GM11168 (cell line): ENCODE results near the gene NOC2L.

Experiments
- in situ Hi-C: fragments of 300-500 bp; cut with MboI; formaldehyde crosslinking; loops from one replicate; pipeline ENCODE4 v1.12.0; 2022; ENCODE audit warnings: low sequenced_read_pairs; ENCODE audit not compliant: unreplicated experiment

The NOC2L gene

DNA sequence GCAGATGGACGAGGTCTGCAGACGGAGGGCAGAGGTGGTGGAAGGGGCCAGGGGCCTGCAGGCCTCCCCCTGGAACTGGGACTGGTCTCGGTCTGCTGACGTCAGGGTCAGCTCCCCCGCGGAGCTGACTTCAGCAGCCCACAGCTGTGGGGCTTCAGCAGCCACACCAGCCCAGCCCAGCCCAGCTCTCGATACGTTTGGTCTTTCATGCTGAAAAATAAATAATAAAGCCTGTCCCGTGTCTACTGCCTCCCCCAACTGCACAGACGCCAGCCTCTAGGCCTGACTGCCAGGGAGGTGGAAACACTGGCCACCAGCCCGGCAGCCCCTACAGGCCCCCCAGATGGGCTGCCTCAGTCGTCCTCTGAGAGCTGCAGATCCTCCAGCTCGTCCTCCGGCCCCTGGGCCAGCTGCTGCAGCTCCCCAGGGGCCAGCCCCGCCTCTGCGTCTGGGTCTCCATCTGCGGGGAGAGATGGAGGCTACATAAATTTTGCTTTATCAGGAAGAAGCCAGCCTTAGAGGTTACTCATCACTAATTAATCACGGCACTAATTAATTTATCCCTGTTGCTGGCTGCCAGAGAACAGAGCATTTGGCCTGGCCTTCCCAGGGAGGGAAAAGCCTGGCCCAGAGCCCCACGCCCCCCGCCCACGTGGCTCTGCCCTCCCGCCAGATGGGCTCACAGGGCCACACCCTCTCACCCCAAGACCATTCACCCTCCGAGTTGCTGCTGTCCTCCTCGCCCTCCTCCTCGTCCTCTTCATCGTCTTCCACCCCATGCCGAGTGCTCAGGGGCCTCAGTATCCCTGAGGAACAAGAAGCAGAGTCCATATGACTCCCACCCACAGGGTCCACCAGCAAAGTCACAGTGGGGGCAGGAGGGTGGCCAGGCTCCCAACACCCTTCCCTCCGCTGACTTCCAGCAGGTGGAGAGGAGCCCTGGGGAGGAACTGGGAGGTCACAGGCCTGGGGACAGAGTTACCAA lies 14.4 kb downstream of the NOC2L start:
- in situ Hi-C loops, result no loop called here

- in situ Hi-C loops, result no loop called here
Observed at GRCh38 chr1:943545-944340, 15.3 kb downstream of the NOC2L start.

- in situ Hi-C loops, result no loop called here
Observed at GRCh38 chr1:942864-943533, 16.1 kb downstream of the NOC2L start.

- in situ Hi-C loops, result no loop called here
Observed at GRCh38 chr1:942411-942821, 16.6 kb downstream of the NOC2L start.

DNA sequence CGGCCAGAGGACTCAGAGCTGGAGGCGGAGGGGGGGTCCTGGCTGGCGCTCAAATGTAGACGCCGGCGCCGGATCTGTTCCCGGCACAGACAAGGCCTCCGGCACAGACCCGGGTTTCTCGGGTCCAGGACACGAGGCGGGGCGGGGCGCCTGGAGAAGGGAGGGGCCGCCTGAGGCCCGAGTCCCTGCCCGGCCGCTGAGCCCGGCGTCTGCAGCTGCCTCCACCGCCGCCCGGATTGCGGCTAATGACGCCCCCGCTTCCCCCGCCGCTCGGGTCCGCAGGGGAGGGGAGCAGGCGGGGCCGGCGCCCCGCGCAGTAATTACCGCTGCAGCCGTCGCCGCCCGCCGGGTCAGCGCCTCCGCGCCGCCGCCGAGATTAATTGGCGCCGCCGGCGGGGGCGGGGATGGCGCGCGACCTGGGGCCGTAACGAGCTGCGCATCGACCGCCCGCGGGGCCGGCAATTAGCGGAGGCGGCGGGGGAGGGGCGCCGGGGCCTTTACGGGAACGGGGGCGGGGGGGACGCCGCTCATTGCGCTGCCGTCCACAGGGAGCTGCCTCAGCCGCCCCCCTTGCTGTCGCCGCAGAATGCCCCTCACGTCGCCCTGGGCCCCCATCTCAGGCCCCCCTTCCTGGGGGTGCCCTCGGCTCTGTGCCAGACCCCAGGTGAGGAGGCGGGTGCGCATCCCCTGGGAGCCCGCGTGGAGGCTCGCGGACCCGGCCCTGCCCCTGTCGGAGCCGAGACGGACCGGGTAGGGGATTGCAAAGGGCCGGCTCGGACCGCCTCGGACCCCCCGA lies 17.3 kb downstream of the NOC2L start:
- in situ Hi-C loops, result no loop called here

DNA sequence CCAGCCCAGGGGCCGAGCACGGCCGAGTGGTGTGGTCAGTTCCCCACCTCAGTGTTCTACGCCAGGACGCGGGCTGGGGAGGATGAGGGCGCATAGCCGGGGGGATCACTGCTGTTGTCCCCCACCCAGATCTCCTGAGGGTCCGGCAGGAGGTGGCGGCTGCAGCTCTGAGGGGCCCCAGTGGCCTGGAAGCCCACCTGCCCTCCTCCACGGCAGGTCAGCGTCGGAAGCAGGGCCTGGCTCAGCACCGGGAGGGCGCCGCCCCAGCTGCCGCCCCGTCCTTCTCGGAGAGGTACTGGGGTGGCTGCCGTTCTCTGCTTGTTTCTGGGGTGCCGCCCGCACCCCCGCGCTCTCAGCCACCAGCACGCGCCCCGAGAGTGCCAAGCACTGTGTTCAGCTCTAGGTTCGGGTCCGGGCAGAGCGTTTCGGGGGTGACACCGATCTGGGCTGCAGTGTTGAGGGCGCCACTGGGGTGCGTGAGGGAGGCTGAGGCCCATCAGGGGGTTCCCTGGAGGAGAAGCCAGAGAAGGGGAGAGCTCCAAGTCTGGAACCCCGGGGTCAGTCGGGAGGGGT lies 18.0 kb downstream of the NOC2L start:
- in situ Hi-C loops, result no loop called here

DNA sequence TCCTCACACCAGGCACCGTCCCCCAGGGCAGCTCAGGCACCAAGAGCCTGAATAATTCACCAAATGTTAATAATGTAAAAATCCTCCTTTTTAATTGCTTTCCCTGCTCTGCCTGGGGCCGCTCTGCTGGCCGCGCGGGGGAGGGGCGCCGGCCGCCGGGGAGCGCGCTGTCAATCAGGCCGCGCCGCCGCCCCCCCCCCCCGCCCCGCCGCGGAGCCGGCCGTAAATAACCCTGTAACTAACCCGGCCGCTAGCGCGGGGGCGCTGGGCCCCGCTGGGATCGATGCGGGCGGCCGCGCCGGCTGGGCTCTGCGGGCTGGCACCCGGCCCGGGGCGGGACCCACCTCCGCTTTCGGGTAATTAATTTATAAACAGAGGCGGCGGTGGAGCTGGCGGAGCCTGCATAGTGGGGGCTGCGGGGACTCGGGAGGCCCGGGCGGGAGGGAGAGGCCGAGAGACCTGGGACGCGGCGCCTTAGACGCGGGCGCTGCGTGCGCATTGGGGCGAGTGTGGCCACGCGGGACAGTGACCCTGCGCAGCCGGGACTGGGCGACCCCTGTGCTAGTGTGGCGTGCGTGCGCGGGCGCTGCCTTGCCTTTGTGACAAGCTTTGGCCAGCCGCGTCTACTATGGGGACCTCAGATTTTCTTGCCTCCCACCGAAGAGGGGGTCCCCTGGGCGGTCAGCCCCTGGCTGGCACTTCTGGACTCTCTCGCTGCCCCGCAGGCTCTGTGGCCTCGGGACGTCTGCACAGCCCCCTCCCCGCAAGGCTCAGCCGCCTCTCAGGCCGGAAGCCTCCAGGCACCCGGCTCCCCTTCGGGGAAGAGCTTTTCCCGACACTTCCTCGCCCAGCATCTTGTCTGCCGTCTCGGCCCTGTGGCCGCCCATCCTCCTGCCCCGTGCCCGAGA lies 18.7 kb downstream of the NOC2L start:
- in situ Hi-C loops, result no loop called here

GRCh38 chr1:939511-940106 lies 19.4 kb downstream of the NOC2L start:
- in situ Hi-C loops, result no loop called here

- in situ Hi-C loops, result no loop called here
Observed at GRCh38 chr1:938711-939489, 20.2 kb downstream of the NOC2L start.

DNA sequence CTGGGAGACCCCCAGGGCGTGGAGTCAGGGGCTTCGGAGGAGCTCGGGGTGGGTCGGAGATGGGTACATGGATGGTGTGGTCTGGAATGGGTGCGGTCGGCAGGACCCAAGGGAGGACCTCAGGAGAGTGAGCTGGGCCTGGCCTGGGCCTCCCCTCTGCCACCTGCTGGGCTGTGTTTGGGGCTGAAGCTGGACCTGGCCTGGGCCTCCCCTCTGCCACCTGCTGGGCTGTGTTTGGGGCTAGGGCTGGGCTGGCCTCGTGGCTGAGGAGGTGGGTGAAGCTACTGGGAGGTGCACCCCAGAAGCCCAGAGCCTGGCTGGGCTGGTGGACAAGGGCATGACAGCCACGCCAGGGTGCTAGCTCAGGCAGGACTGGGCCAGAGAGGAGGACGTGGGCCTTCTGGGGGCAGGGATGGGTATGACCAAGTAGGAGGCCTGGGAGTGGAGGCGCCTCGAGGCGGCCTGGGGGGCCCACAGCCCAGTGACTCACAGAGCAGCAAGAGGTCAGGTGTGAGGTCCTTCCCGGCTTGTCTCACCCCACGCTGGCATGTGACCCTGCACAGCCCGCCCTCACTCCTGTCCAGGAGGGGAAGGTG lies 20.9 kb downstream of the NOC2L start:
- in situ Hi-C loops, result no loop called here

GRCh38 chr1:937521-937920 lies 21.5 kb downstream of the NOC2L start:
- in situ Hi-C loops, result no loop called here

DNA sequence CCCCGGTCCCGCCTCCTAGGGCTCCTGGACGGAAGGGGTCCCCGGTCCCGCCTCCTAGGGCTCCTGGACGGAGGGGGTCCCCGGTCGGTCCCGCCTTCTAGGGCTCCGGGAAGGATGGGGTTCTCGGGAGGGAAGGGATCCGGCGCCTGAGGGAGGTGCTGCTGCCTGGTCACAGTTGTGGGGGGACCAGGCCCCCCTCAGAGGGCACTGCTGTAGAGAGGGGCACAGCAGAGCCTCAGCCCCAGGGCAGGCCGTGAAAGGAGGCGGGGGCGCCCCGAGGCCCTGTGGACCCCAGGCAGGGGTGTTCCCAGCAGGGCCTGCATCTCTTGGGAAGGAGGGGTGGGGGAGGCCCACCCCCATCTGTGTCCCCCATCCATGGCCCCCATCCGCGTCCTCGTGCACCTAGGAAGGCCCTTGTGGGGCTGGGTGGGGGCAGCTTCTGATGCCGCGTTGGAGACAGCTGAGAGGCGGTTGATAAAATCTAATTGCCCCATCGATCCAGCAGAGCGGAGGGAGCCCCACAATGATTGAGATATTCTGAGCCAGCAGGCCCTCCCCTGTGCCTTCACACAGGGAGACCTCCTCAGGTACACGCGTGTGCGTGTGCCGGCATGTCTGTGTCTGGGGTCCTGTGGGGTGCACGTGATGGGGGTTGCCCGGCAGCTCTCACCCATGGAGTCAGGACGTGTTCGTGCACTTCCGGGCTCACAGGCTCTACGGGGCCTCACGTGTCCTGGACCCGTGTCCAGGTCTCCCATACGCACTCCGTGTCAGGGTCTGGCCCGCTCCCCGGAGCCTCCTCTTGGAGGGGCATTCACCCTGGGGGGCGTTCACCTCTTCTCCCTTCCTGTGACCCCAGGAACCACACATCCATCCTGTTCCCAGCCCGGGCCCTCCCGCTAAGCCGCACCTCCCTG lies 22.4 kb downstream of the NOC2L start:
- in situ Hi-C loops, result no loop called here

DNA sequence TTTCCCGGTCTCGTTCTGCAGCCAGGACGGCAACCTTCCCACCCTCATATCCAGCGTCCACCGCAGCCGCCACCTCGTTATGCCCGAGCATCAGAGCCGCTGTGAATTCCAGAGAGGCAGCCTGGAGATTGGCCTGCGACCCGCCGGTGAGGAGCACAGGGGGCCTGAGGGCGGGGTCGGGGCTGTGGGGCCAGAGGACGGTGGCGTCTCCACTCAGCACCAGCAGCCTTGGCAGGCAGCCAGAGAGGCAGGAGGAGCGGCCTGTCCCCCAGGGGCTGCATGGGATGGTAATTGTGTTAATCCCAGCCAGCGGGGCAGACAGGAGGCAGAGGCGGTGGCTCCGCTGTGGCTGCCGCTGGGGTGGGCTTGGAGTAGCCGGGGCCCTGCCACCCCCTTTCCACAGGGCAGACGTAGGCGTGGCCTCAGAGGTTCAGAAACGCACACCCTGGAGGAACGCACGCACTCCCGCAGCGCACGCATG lies 23.3 kb downstream of the NOC2L start:
- in situ Hi-C loops, result no loop called here

- in situ Hi-C loops, result no loop called here
Observed at GRCh38 chr1:934991-935750, 23.9 kb downstream of the NOC2L start.

DNA sequence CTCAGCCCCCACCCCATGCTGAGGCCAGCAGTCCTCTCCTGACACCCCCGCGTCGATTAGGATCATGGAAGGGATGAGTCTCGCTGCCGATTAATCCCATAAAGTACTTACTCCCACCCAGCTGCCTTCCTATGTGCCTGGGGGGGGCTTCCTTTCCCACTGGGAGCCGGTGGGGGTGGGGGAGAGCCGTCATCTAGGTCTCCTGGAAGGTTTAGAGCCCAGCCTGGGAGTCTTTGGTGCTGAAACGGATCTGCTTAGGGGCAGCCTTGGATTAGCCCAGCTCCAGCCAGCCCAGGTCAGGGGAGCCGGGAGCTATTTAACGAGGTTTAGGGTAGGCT lies 25.5 kb downstream of the NOC2L start:
- in situ Hi-C loops, result no loop called here
